K562 (cell line): ENCODE results near the gene PLCB3. TPM values are rescaled to one million over a fixed set of nuclear protein-coding genes. Genes with fewer than 3 reads are reported as not detected.
A peak's percentile ranks its signal among the peaks of the same experiment; 100 is the strongest.

ENCODE experiments used
- ATF1 ChIP-seq, 2 experiments: fragments of 450-650 bp in 1 of 2; IDR thresholded peaks; 2 replicates each; pipeline ENCODE4 v1.6.1; 2016; ENCODE audit warnings: missing compliant biosample characterization in 1 of 2, missing genetic modification characterization in 1 of 2
- CHCHD3 ChIP-seq: fragments of 250-450 bp; sonication (Bioruptor Pico); IDR thresholded peaks from 2 replicates; pipeline ENCODE4 v2.1.2; 2022; ENCODE audit warnings: mild to moderate bottlenecking
- FOXK2 ChIP-seq, 2 experiments: fragments of 450-650 bp; IDR thresholded peaks in 1 of 2; conservative IDR thresholded peaks in 1 of 2; 2 replicates each; pipeline ENCODE4 v1.6.1; 2016; ENCODE audit warnings: low read depth in 2 of 2, mild to moderate bottlenecking in 1 of 2
- HBP1 ChIP-seq: fragments of 450-650 bp; formaldehyde crosslinking; IDR thresholded peaks from 2 replicates; pipeline ENCODE4 v1.4.0; 2022; ENCODE audit warnings: missing genetic modification characterization
- KAT7 ChIP-seq: sonication (generic); formaldehyde crosslinking; IDR thresholded peaks from 2 replicates; pipeline ENCODE4 v1.8.0; 2022; ENCODE audit warnings: missing genetic modification reagents, mild to moderate bottlenecking, borderline replicate concordance
- NR2C2 ChIP-seq, 2 experiments: fragments of 200-800 bp in 1 of 2; sonication (Bioruptor generic) in 1 of 2; sonication (generic) in 1 of 2; formaldehyde crosslinking in 1 of 2; IDR thresholded peaks; 2 replicates each; pipeline versions ENCODE4 v1.6.1 to v1.8.0; 2016 to 2022; ENCODE audit warnings: mild to moderate bottlenecking in 1 of 2, missing compliant biosample characterization in 1 of 2, missing genetic modification characterization in 1 of 2, missing genetic modification reagents in 1 of 2
- SLC30A9 ChIP-seq: fragments of 250-450 bp; sonication (Bioruptor Pico); IDR thresholded peaks from 2 replicates; pipeline ENCODE4 v1.8.0; 2022; ENCODE audit warnings: mild to moderate bottlenecking, moderate library complexity
- SMARCA4 ChIP-seq: fragments of 450-650 bp; IDR thresholded peaks from 2 replicates; pipeline ENCODE4 v1.6.1; 2016
- ZBED1 ChIP-seq: IDR thresholded peaks from 2 replicates; pipeline ENCODE4 v1.6.1; 2014
- ZNF146 ChIP-seq: IDR thresholded peaks from one replicate; pipeline ENCODE4 v1.6.1; 2018; ENCODE audit warnings: missing compliant biosample characterization; ENCODE audit not compliant: unreplicated experiment
- ZNF347 ChIP-seq: fragments of 450-650 bp; formaldehyde crosslinking; IDR thresholded peaks from 2 replicates; pipeline ENCODE4 v1.4.0; 2020; ENCODE audit warnings: low read depth, mild to moderate bottlenecking, moderate library complexity
- ZNF551 ChIP-seq: fragments of 250-450 bp; sonication (Bioruptor Pico); IDR thresholded peaks from 2 replicates; pipeline ENCODE4 v1.5.0; 2021; ENCODE audit warnings: mild to moderate bottlenecking, moderate library complexity
- ZNF778 ChIP-seq: fragments of 450-650 bp; formaldehyde crosslinking; IDR thresholded peaks from 2 replicates; pipeline ENCODE4 v1.4.0; 2020; ENCODE audit warnings: mild to moderate bottlenecking, moderate library complexity
- ZSCAN29 ChIP-seq: fragments of 450-650 bp; IDR thresholded peaks from 2 replicates; pipeline ENCODE4 v1.6.1; 2017
- polyA plus RNA-seq, 8 experiments: library from polyadenylated mRNA; depleted of rRNA in 4 of 8; stranded (reverse) in 5 of 8; unstranded in 3 of 8; fragments of >200 nt; fragmentation: Nextera tagmentation in 2 of 8; fragmentation: Illumina TruSeq in 1 of 8; extraction: Ambion mirVana in 2 of 8; extraction: Trizol in 1 of 8; gene quantifications; 2 replicates each; pipeline versions ENCODE4 v1.2.1 to v1.2.3, GENCODE V29; 2011 to 2014; ENCODE audit warnings: inconsistent platforms in 1 of 8, missing spikeins in 1 of 8
- total RNA-seq, 7 experiments: library from RNA; depleted of rRNA in 6 of 7; stranded (reverse); fragments of >200 nt in 6 of 7; fragmentation: Illumina TruSeq in 2 of 7; extraction: Trizol in 2 of 7; gene quantifications; 2 replicates each; pipeline versions ENCODE4 v1.2.1 to v1.2.3, GENCODE V29; 2011 to 2021; ENCODE audit warnings: low replicate concordance in 1 of 7
- TF ChIP-seq, protein P1 (sequence below): sonication (generic); formaldehyde crosslinking; IDR thresholded peaks from 2 replicates; pipeline ENCODE4 v1.8.1; 2023; ENCODE audit warnings: mild to moderate bottlenecking, missing genetic modification reagents
- TF ChIP-seq, protein P2 (sequence below): IDR thresholded peaks from 2 replicates; pipeline ENCODE4 v1.6.1; 2014; ENCODE audit warnings: antibody characterized with exemption
- TF ChIP-seq, protein P3 (sequence below), 2 experiments: fragments of 450-650 bp in 1 of 2; sonication (generic) in 1 of 2; formaldehyde crosslinking; conservative IDR thresholded peaks; 2 replicates each; pipeline versions ENCODE4 v1.4.0 to v1.8.1; 2020 to 2022; ENCODE audit warnings: mild to moderate bottlenecking in 1 of 2, missing genetic modification reagents in 1 of 2
- TF ChIP-seq, protein P4 (sequence below): sonication (generic); formaldehyde crosslinking; IDR thresholded peaks from 2 replicates; pipeline ENCODE4 v1.8.1; 2023; ENCODE audit warnings: missing genetic modification reagents, mild to moderate bottlenecking, borderline replicate concordance

Gene PLCB3
- total and polyA plus RNA-seq, 9 of the 15 experiments (the other 6 are each of a cell fraction or from before 2014, with no cell fraction given): 0.31 to 44.8 (median 14.6) TPM

DNA sequence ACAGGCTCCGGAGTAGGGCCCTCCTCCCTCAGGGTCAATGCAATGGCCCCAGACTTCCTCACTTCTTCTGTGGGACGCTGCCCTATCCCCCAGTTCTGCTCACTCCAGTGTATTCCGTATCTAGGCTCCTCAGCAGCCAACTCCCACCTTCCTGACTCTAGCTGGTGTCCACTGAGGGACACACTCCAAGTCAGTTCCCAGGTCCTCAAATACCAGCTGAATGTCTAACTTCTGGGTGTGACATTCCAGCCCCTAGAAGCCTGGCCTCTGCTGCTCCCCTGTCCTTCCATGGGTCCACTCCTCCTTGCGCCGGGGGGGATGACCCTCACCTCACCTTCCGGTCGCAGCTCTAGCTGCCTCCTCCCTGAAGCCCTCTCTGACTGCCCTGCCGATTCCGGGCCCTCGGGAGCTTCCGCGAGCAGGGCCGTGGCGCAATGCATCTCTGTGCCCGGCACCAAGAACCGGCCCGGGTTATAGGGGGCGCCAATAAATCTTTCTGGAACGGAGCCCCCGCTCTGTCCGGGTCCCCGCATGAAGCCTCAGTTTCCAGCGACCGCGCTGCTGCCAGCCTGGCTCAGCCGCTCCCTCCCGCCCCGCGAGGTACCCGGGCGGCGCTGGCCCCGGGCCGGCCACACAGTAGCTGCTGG lies 17.7 kb downstream of the PLCB3 start (continued):
- TF ChIP-seq, protein P1, sequence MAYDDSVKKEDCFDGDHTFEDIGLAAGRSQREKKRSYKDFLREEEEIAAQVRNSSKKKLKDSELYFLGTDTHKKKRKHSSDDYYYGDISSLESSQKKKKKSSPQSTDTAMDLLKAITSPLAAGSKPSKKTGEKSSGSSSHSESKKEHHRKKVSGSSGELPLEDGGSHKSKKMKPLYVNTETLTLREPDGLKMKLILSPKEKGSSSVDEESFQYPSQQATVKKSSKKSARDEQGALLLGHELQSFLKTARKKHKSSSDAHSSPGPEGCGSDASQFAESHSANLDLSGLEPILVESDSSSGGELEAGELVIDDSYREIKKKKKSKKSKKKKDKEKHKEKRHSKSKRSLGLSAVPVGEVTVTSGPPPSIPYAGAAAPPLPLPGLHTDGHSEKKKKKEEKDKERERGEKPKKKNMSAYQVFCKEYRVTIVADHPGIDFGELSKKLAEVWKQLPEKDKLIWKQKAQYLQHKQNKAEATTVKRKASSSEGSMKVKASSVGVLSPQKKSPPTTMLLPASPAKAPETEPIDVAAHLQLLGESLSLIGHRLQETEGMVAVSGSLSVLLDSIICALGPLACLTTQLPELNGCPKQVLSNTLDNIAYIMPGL: no peak
- TF ChIP-seq ZNF551 (CRISPR knock-in tag) (no peak), ZBED1 (no peak), ZNF146 (no peak), FOXK2 (conservative IDR thresholded peaks at IDR 0.05 in 1 of 2, IDR thresholded peaks at IDR 0.05 in 1 of 2; ENCODE audit: low read depth in 2 of 2) (0 out of 4 replicates have a peak, but pooled peaks of 1 of the 2 experiments have one; percentile 14), NR2C2 (CRISPR knock-in tag; IDR thresholded peaks at IDR 0.05) (no peak), NR2C2 (tag; IDR thresholded peaks at IDR 0.05) (no peak), HBP1 (CRISPR knock-in tag) (no peak), ZNF347 (CRISPR knock-in tag) (no peak), SLC30A9 (CRISPR knock-in tag) (no peak), KAT7 (CRISPR knock-in tag) (peak; percentile 82; the same call in 1 of the 2 replicates), SMARCA4 (no peak), ATF1 (CRISPR knock-in tag; IDR thresholded peaks at IDR 0.05) (no peak), ATF1 (tag; IDR thresholded peaks at IDR 0.05) (no peak), ZSCAN29 (no peak), CHCHD3 (CRISPR knock-in tag) (no peak), ZNF778 (no peak)
- TF ChIP-seq, protein P2, sequence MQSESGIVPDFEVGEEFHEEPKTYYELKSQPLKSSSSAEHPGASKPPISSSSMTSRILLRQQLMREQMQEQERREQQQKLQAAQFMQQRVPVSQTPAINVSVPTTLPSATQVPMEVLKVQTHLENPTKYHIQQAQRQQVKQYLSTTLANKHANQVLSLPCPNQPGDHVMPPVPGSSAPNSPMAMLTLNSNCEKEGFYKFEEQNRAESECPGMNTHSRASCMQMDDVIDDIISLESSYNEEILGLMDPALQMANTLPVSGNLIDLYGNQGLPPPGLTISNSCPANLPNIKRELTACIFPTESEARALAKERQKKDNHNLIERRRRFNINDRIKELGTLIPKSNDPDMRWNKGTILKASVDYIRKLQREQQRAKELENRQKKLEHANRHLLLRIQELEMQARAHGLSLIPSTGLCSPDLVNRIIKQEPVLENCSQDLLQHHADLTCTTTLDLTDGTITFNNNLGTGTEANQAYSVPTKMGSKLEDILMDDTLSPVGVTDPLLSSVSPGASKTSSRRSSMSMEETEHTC: no peak
- TF ChIP-seq, protein P3, sequence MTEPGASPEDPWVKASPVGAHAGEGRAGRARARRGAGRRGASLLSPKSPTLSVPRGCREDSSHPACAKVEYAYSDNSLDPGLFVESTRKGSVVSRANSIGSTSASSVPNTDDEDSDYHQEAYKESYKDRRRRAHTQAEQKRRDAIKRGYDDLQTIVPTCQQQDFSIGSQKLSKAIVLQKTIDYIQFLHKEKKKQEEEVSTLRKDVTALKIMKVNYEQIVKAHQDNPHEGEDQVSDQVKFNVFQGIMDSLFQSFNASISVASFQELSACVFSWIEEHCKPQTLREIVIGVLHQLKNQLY (CRISPR knock-in tag; conservative IDR thresholded peaks at IDR 0.05): no peak
- TF ChIP-seq, protein P4, sequence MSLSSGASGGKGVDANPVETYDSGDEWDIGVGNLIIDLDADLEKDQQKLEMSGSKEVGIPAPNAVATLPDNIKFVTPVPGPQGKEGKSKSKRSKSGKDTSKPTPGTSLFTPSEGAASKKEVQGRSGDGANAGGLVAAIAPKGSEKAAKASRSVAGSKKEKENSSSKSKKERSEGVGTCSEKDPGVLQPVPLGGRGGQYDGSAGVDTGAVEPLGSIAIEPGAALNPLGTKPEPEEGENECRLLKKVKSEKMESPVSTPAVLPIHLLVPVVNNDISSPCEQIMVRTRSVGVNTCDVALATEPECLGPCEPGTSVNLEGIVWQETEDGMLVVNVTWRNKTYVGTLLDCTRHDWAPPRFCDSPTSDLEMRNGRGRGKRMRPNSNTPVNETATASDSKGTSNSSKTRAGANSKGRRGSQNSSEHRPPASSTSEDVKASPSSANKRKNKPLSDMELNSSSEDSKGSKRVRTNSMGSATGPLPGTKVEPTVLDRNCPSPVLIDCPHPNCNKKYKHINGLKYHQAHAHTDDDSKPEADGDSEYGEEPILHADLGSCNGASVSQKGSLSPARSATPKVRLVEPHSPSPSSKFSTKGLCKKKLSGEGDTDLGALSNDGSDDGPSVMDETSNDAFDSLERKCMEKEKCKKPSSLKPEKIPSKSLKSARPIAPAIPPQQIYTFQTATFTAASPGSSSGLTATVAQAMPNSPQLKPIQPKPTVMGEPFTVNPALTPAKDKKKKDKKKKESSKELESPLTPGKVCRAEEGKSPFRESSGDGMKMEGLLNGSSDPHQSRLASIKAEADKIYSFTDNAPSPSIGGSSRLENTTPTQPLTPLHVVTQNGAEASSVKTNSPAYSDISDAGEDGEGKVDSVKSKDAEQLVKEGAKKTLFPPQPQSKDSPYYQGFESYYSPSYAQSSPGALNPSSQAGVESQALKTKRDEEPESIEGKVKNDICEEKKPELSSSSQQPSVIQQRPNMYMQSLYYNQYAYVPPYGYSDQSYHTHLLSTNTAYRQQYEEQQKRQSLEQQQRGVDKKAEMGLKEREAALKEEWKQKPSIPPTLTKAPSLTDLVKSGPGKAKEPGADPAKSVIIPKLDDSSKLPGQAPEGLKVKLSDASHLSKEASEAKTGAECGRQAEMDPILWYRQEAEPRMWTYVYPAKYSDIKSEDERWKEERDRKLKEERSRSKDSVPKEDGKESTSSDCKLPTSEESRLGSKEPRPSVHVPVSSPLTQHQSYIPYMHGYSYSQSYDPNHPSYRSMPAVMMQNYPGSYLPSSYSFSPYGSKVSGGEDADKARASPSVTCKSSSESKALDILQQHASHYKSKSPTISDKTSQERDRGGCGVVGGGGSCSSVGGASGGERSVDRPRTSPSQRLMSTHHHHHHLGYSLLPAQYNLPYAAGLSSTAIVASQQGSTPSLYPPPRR (CRISPR knock-in tag): no peak
